Naive thymus-derived CD4-positive, alpha-beta T cell (primary cell): ENCODE data around the gene AVEN. TPM values are rescaled to one million over a fixed set of nuclear protein-coding genes. Genes with fewer than 3 reads are reported as not detected.
"Not testable (repeated sequence)": the region's sequence is repeated elsewhere in the genome, so short reads cannot be mapped to it uniquely, and the experiment has no call there.

Experiments
- ATAC-seq: fragments of 150-1000 bp; cut with Tn5 transposase; 2 replicates; pipeline ENCODE4 v1.10.0; 2021; ENCODE audit warnings: mild to moderate bottlenecking, moderate library complexity
- CTCF ChIA-PET: fragments of 350-600 bp; sonication (Branson Sonifier 250); formaldehyde crosslinking; loops from one replicate; lab custom pipeline; 2021; ENCODE audit warnings: antibody characterized with exemption; lab: Charles Lee
- POLR2A ChIA-PET: fragments of 350-600 bp; sonication (Branson Sonifier 250); formaldehyde crosslinking; loops from one replicate; lab custom pipeline; 2021; ENCODE audit warnings: antibody characterized with exemption, inconsistent platforms; lab: Charles Lee
- DNase-seq, 9 donors: peaks; one replicate each; pipeline versions ENCODE4 v3.0.0 to v3.0.0-alpha.2; 2020 to 2022; ENCODE audit warnings: mixed read lengths in 1 of 9
- H3K27ac ChIP-seq: one replicate; pipeline ENCODE4 v1.7.0; 2013; ENCODE audit warnings: mild to moderate bottlenecking, low read depth, low read length, moderate library complexity
- H3K27me3 ChIP-seq, 2 donors: one replicate each; pipeline ENCODE4 v1.7.0; 2013; ENCODE audit warnings: low read length in 2 of 2, mild to moderate bottlenecking in 2 of 2, moderate library complexity in 2 of 2; ENCODE audit not compliant: control insufficient read depth in 2 of 2, insufficient read depth in 2 of 2
- H3K36me3 ChIP-seq, 3 experiments: 1 replicate in 2 of 3; 2 replicates in 1 of 3; pipeline ENCODE4 v1.7.0; 2013; ENCODE audit warnings: low read length in 3 of 3, mild to moderate bottlenecking in 3 of 3, moderate library complexity in 1 of 3; ENCODE audit not compliant: insufficient read depth in 3 of 3, control insufficient read depth in 2 of 3
- H3K4me1 ChIP-seq, 2 donors: one replicate each; pipeline ENCODE4 v1.7.0; 2013; ENCODE audit warnings: low read length in 2 of 2, mild to moderate bottlenecking in 2 of 2, moderate library complexity in 1 of 2; ENCODE audit not compliant: control insufficient read depth in 2 of 2, insufficient read depth in 2 of 2
- H3K4me3 ChIP-seq: 2 replicates; pipeline ENCODE4 v1.7.0; 2013; ENCODE audit warnings: mild to moderate bottlenecking, low read length
- H3K9me3 ChIP-seq, 3 experiments: 1 replicate in 2 of 3; 2 replicates in 1 of 3; pipeline ENCODE4 v1.7.0; 2013; ENCODE audit warnings: low read length in 3 of 3; ENCODE audit not compliant: control insufficient read depth in 2 of 3
- H3K27ac Mint-ChIP-seq, 9 donors: one replicate each; pipeline ENCODE4 v1.8.0; 2020 to 2022; ENCODE audit warnings: mixed read lengths in 9 of 9, mild to moderate bottlenecking in 8 of 9, moderate library complexity in 5 of 9, inconsistent platforms in 2 of 9
- H3K27me3 Mint-ChIP-seq, 5 donors: one replicate each; pipeline ENCODE4 v1.8.0; 2021 to 2022; ENCODE audit warnings: mixed read lengths in 5 of 5, mild to moderate bottlenecking in 1 of 5
- H3K36me3 Mint-ChIP-seq, 5 donors: one replicate each; pipeline ENCODE4 v1.8.0; 2020 to 2022; ENCODE audit warnings: mixed read lengths in 5 of 5, mild to moderate bottlenecking in 3 of 5, inconsistent platforms in 1 of 5
- H3K4me1 Mint-ChIP-seq, 7 donors: one replicate each; pipeline ENCODE4 v1.8.0; 2020 to 2022; ENCODE audit warnings: mixed read lengths in 7 of 7, mild to moderate bottlenecking in 3 of 7, inconsistent platforms in 1 of 7
- H3K4me3 Mint-ChIP-seq, 10 donors: one replicate each; pipeline ENCODE4 v1.8.0; 2020 to 2022; ENCODE audit warnings: mild to moderate bottlenecking in 10 of 10, mixed read lengths in 10 of 10, moderate library complexity in 6 of 10, inconsistent platforms in 2 of 10
- H3K9me3 Mint-ChIP-seq, 11 donors: one replicate each; pipeline ENCODE4 v1.8.0; 2020 to 2022; ENCODE audit warnings: mixed read lengths in 11 of 11, mild to moderate bottlenecking in 4 of 11, inconsistent platforms in 1 of 11, moderate library complexity in 1 of 11
- intact Hi-C, 2 donors: fragments of 100-400 bp; cut with micrococcal nuclease; formaldehyde crosslinking; loops; one replicate each; pipeline ENCODE4 v1.15.1; 2023
- polyA plus RNA-seq, 2 donors: library from polyadenylated mRNA; unstranded; fragments of 300-500 nt; fragmentation: Illumina TruSeq; gene quantifications; one replicate each; pipeline ENCODE4 v1.2.3, GENCODE V29; 2021
- total RNA-seq, 6 experiments: library from RNA in 5 of 6; stranded (reverse) in 5 of 6; gene quantifications; 1 replicate in 5 of 6; 2 replicates in 1 of 6; pipeline ENCODE4 v1.2.3 and lab custom pipeline; 2021 to 2026

Gene AVEN
- total and polyA plus RNA-seq, 7 experiments from 2014 or later, result 6.4 to 12.8 (median 6.8) TPM

- ATAC-seq, H3K9me3 ChIP-seq, H3K4me3 Mint-ChIP-seq, H3K4me3 ChIP-seq, intact Hi-C loops, H3K9me3 Mint-ChIP-seq, H3K4me1 Mint-ChIP-seq, H3K36me3 ChIP-seq, CTCF ChIA-PET, H3K4me1 ChIP-seq, DNase-seq, H3K27ac Mint-ChIP-seq, H3K27me3 Mint-ChIP-seq, POLR2A ChIA-PET, H3K27me3 ChIP-seq, H3K27ac ChIP-seq: not testable (repeated sequence)
- peaks cover 0 to 17% (median 5%) of the 10 kb centered on the region in 5 donors for H3K36me3 Mint-ChIP-seq
Observed at GRCh38 chr15:33995666-33996065, 43.3 kb downstream of the AVEN start.

GRCh38 chr15:33994005-33994615, 44.9 kb downstream of the AVEN start:
- peaks cover 0 to 4% (median 0%) of the 10 kb centered on the region in 7 donors for H3K4me1 Mint-ChIP-seq
- DNase-seq, result no peak
- H3K4me3 ChIP-seq, result no peak overlapping the region
- no peaks in the 10 kb centered on the region for H3K4me1 ChIP-seq
- H3K36me3 Mint-ChIP-seq, result peaks cover 0 to 21% (median 5%) of the 10 kb centered on the region in 5 donors
- intact Hi-C loops, result no loop called here
- no peak overlapping the region for H3K27ac ChIP-seq
- H3K9me3 ChIP-seq, result no peaks in the 10 kb centered on the region
- no peaks in the 10 kb centered on the region for H3K9me3 Mint-ChIP-seq
- ChIA-PET POLR2A (no interaction called here), CTCF (no interaction called here)
- no peak overlapping the region for H3K27ac Mint-ChIP-seq
- no peak for ATAC-seq
- no peak overlapping the region for H3K4me3 Mint-ChIP-seq
- no peaks in the 10 kb centered on the region for H3K36me3 ChIP-seq
- no peaks in the 10 kb centered on the region for H3K27me3 ChIP-seq
- peaks cover 0 to 4% (median 0%) of the 10 kb centered on the region in 5 donors for H3K27me3 Mint-ChIP-seq

- intact Hi-C loops, result no loop called here
- ATAC-seq (no peak), DNase-seq (no peak)
- no peaks in the 10 kb centered on the region for H3K4me1 ChIP-seq
- Mint-ChIP-seq H3K36me3 (peaks cover 0 to 34% (median 5%) of the 10 kb centered on the region in 5 donors), H3K27me3 (peaks cover 0 to 4% (median 0%) of the 10 kb centered on the region in 5 donors), H3K4me3 (no peak overlapping the region), H3K4me1 (peaks cover 0 to 4% (median 0%) of the 10 kb centered on the region in 7 donors), H3K9me3 (no peaks in the 10 kb centered on the region), H3K27ac (no peak overlapping the region)
- no peaks in the 10 kb centered on the region for H3K36me3 ChIP-seq
- no peaks in the 10 kb centered on the region for H3K9me3 ChIP-seq
- H3K27ac ChIP-seq, result no peak overlapping the region
- H3K27me3 ChIP-seq, result no peaks in the 10 kb centered on the region
- POLR2A ChIA-PET, result no interaction called here
- CTCF ChIA-PET, result no interaction called here
- H3K4me3 ChIP-seq, result no peak overlapping the region
Observed at GRCh38 chr15:33988384-33988783, 50.6 kb downstream of the AVEN start.

GRCh38 chr15:33987444-33987843, 51.6 kb downstream of the AVEN start:
- Mint-ChIP-seq H3K27ac (no peak overlapping the region), H3K27me3 (peaks cover 0 to 4% (median 0%) of the 10 kb centered on the region in 5 donors), H3K36me3 (peaks cover 0 to 27% (median 5%) of the 10 kb centered on the region in 5 donors), H3K9me3 (no peaks in the 10 kb centered on the region), H3K4me3 (no peak overlapping the region), H3K4me1 (peaks cover 0 to 4% (median 0%) of the 10 kb centered on the region in 7 donors)
- ChIA-PET CTCF (no interaction called here), POLR2A (no interaction called here)
- DNase-seq (no peak), ATAC-seq (no peak)
- Histone ChIP-seq H3K4me3 (no peak overlapping the region), H3K4me1 (no peaks in the 10 kb centered on the region), H3K9me3 (no peaks in the 10 kb centered on the region), H3K27ac (no peak overlapping the region), H3K36me3 (no peaks in the 10 kb centered on the region), H3K27me3 (no peaks in the 10 kb centered on the region)
- intact Hi-C loops, result no loop called here

- ChIA-PET POLR2A (no interaction called here), CTCF (no interaction called here)
- no peak for ATAC-seq
- Histone ChIP-seq H3K27me3 (no peaks in the 10 kb centered on the region), H3K4me3 (no peak overlapping the region), H3K27ac (no peak overlapping the region), H3K36me3 (no peaks in the 10 kb centered on the region), H3K4me1 (no peaks in the 10 kb centered on the region), H3K9me3 (no peaks in the 10 kb centered on the region)
- H3K27me3 Mint-ChIP-seq, result peaks cover 0 to 4% (median 0%) of the 10 kb centered on the region in 5 donors
- no peak overlapping the region for H3K4me3 Mint-ChIP-seq
- peaks cover 0 to 17% (median 0%) of the 10 kb centered on the region in 5 donors for H3K36me3 Mint-ChIP-seq
- intact Hi-C loops, result no loop called here
- H3K27ac Mint-ChIP-seq, result no peak overlapping the region
- H3K4me1 Mint-ChIP-seq, result peaks cover 0 to 4% (median 0%) of the 10 kb centered on the region in 7 donors
- DNase-seq, result no peak
- H3K9me3 Mint-ChIP-seq, result no peaks in the 10 kb centered on the region
Observed at GRCh38 chr15:33985751-33986150, 53.3 kb downstream of the AVEN start.

GRCh38 chr15:33985287-33985686, 53.7 kb downstream of the AVEN start:
- H3K27ac Mint-ChIP-seq, result no peak overlapping the region
- no peak for ATAC-seq
- CTCF ChIA-PET, result no interaction called here

GRCh38 chr15:33982516-33982915, 56.5 kb downstream of the AVEN start:
- Histone ChIP-seq H3K4me1 (no peaks in the 10 kb centered on the region), H3K4me3 (no peak overlapping the region), H3K27ac (no peak overlapping the region), H3K36me3 (no peaks in the 10 kb centered on the region), H3K27me3 (no peaks in the 10 kb centered on the region), H3K9me3 (no peaks in the 10 kb centered on the region)
- intact Hi-C loops, result no loop called here
- no peaks in the 10 kb centered on the region for H3K9me3 Mint-ChIP-seq
- ChIA-PET CTCF (no interaction called here), POLR2A (no interaction called here)
- ATAC-seq (no peak), DNase-seq (no peak)
- no peak overlapping the region for H3K4me3 Mint-ChIP-seq
- H3K27me3 Mint-ChIP-seq, result no peaks in the 10 kb centered on the region
- H3K36me3 Mint-ChIP-seq, result peaks cover 0 to 11% (median 0%) of the 10 kb centered on the region in 5 donors
- H3K27ac Mint-ChIP-seq, result no peak overlapping the region
- peaks cover 0 to 1% (median 0%) of the 10 kb centered on the region in 7 donors for H3K4me1 Mint-ChIP-seq

More at GRCh38 chr15:33985287-33985686, 53.7 kb downstream of the AVEN start:
- peaks cover 0 to 16% (median 0%) of the 10 kb centered on the region in 5 donors for H3K36me3 Mint-ChIP-seq
- Histone ChIP-seq H3K4me1 (no peaks in the 10 kb centered on the region), H3K27me3 (no peaks in the 10 kb centered on the region), H3K36me3 (no peaks in the 10 kb centered on the region), H3K4me3 (no peak overlapping the region), H3K27ac (no peak overlapping the region), H3K9me3 (no peaks in the 10 kb centered on the region)
- intact Hi-C loops, result no loop called here
- DNase-seq, result no peak
- POLR2A ChIA-PET, result no interaction called here
- no peak overlapping the region for H3K4me3 Mint-ChIP-seq
- no peaks in the 10 kb centered on the region for H3K9me3 Mint-ChIP-seq
- peaks cover 0 to 4% (median 0%) of the 10 kb centered on the region in 7 donors for H3K4me1 Mint-ChIP-seq
- H3K27me3 Mint-ChIP-seq, result peaks cover 0 to 4% (median 0%) of the 10 kb centered on the region in 5 donors
